HepG2 (cell line): Measurements from ENCODE around the gene CREG1. TPM values are rescaled to one million over a fixed set of nuclear protein-coding genes. Genes with fewer than 3 reads are reported as not detected.

Experiments
- ATAC-seq: fragments of 200-7000 bp; cut with Tn5 transposase; 3 replicates; pipeline ENCODE4 v1.9.1; 2020; ENCODE audit warnings: mild to moderate bottlenecking, moderate library complexity
- BruUV-seq: library from RNA; stranded (reverse); fragments of 400-500 nt; replicated peaks from 2 replicates; lab custom pipeline; 2021; lab: Mats Ljungman, UMichigan
- CTCF ChIA-PET: fragments of 300-600 bp; formaldehyde crosslinking; extraction: SDS; loops from one replicate; lab custom pipeline; 2021; ENCODE audit warnings: low total read pairs, inconsistent platforms, low intra/inter-chr PET ratio; lab: Yijun Ruan, JAX
- POLR2A ChIA-PET: fragments of 350-600 bp; sonication (Branson Sonifier 250); formaldehyde crosslinking; loops from one replicate; lab custom pipeline; 2020; ENCODE audit warnings: antibody characterized with exemption, inconsistent platforms; lab: Yijun Ruan, JAX
- DNase-seq: peaks from one replicate; pipeline ENCODE4 v3.0.0-alpha.2; 2015; ENCODE audit warnings: low spot score
- FAIRE-seq: peaks from 3 replicates; lab custom pipeline; 2011; peaks lifted over from hg19 to GRCh38; lab: Jason Lieb, UNC
- H2AFZ ChIP-seq: one replicate; pipeline ENCODE4 v1.6.1; 2011; ENCODE audit warnings: low read length, inconsistent platforms
- H3K27ac ChIP-seq: fragments of 300-600 bp; 3 replicates; pipeline ENCODE4 v1.8.0; 2011; ENCODE audit warnings: mixed run types, mild to moderate bottlenecking, mixed read lengths, low read length, inconsistent platforms; ENCODE audit not compliant: insufficient read depth; ENCODE audit errors: extremely low read length
- H3K27me3 ChIP-seq, 2 experiments: fragments of 200-600 bp in 1 of 2; 2 replicates in 1 of 2; 3 replicates in 1 of 2; pipeline versions ENCODE4 v1.6.0 to v1.8.0; 2011; ENCODE audit warnings: low read length in 2 of 2, mild to moderate bottlenecking in 2 of 2, moderate library complexity in 2 of 2, inconsistent platforms in 1 of 2; ENCODE audit not compliant: insufficient read depth in 2 of 2, control insufficient read depth in 1 of 2
- H3K36me3 ChIP-seq, 2 experiments: fragments of 200-600 bp in 1 of 2; replicated peaks in 1 of 2; 2 replicates in 1 of 2; 3 replicates in 1 of 2; pipeline versions ENCODE4 v1.5.1 to v1.8.0; 2011; ENCODE audit warnings: low read length in 2 of 2, inconsistent platforms in 1 of 2; ENCODE audit not compliant: insufficient read depth in 2 of 2, control insufficient read depth in 1 of 2
- H3K4me1 ChIP-seq: 2 replicates; pipeline ENCODE4 v1.5.1; 2012; ENCODE audit warnings: low read length, inconsistent platforms; ENCODE audit not compliant: insufficient read depth
- H3K4me2 ChIP-seq: 2 replicates; pipeline ENCODE4 v1.6.0; 2011; ENCODE audit warnings: low read depth, low read length, inconsistent platforms
- H3K4me3 ChIP-seq, 3 experiments: fragments of 200-600 bp in 1 of 3; sonication (generic), shearing (Covaris generic) in 1 of 3; replicated peaks in 1 of 3; 2 replicates each; pipeline ENCODE4 v1.5.1; 2011 to 2016; ENCODE audit warnings: low read length in 3 of 3, inconsistent platforms in 2 of 3, low read depth in 2 of 3, mild to moderate bottlenecking in 2 of 3, control low read depth in 1 of 3, mixed read lengths in 1 of 3; ENCODE audit not compliant: insufficient read depth in 1 of 3
- H3K79me2 ChIP-seq: one replicate; pipeline ENCODE4 v1.6.1; 2011; ENCODE audit warnings: low read length, inconsistent platforms; ENCODE audit not compliant: insufficient read depth
- H3K9ac ChIP-seq: 2 replicates; pipeline ENCODE4 v1.6.0; 2011; ENCODE audit warnings: mild to moderate bottlenecking, low read depth, low read length, inconsistent platforms; ENCODE audit not compliant: insufficient read depth
- H3K9me3 ChIP-seq: 2 replicates; pipeline ENCODE4 v1.5.1; 2012; ENCODE audit warnings: mild to moderate bottlenecking, low read length
- H4K20me1 ChIP-seq: 2 replicates; pipeline ENCODE4 v1.6.0; 2011; ENCODE audit warnings: inconsistent platforms, mild to moderate bottlenecking, low read length, moderate library complexity; ENCODE audit not compliant: insufficient read depth
- HMG20A ChIP-seq: IDR thresholded peaks from 2 replicates; pipeline ENCODE4 v1.6.1; 2016; ENCODE audit warnings: borderline replicate concordance
- IKZF1 ChIP-seq: fragments of 450-650 bp; IDR thresholded peaks from 2 replicates; pipeline ENCODE4 v1.7.1; 2016
- NCOR1 ChIP-seq: fragments of 200-600 bp; sonication (generic); IDR thresholded peaks from 2 replicates; pipeline ENCODE4 v1.7.0; 2017; ENCODE audit warnings: antibody characterized with exemption, low read length, borderline replicate concordance
- SAFB2 ChIP-seq: sonication (generic); formaldehyde crosslinking; IDR thresholded peaks from 2 replicates; pipeline ENCODE4 v1.5.1; 2020; ENCODE audit warnings: missing genetic modification reagents, low read depth, mild to moderate bottlenecking, borderline replicate concordance
- SIN3B ChIP-seq: fragments of 150-350 bp; IDR thresholded peaks from 2 replicates; pipeline ENCODE4 v1.6.1; 2014; ENCODE audit warnings: low read length
- STAG1 ChIP-seq: sonication (generic); formaldehyde crosslinking; IDR thresholded peaks from 2 replicates; pipeline ENCODE4 v1.4.0; 2020; ENCODE audit warnings: missing genetic modification reagents
- ZNF335 ChIP-seq: sonication (generic); formaldehyde crosslinking; IDR thresholded peaks from 2 replicates; pipeline ENCODE4 v1.4.0; 2020; ENCODE audit warnings: missing genetic modification reagents
- ZNF337 ChIP-seq: sonication (generic); formaldehyde crosslinking; IDR thresholded peaks from 2 replicates; pipeline ENCODE4 v1.5.1; 2020; ENCODE audit warnings: missing genetic modification reagents, low read depth, mild to moderate bottlenecking, borderline replicate concordance
- ZNF432 ChIP-seq: sonication (generic); formaldehyde crosslinking; IDR thresholded peaks from 2 replicates; pipeline ENCODE4 v1.5.0; 2020; ENCODE audit warnings: missing genetic modification reagents, mild to moderate bottlenecking, borderline replicate concordance
- ZNF589 ChIP-seq: sonication (generic); formaldehyde crosslinking; conservative IDR thresholded peaks from 2 replicates; pipeline ENCODE4 v1.8.0; 2022; ENCODE audit warnings: mild to moderate bottlenecking, moderate library complexity, missing genetic modification reagents
- ZNF878 ChIP-seq: sonication (generic); formaldehyde crosslinking; IDR thresholded peaks from 2 replicates; pipeline ENCODE4 v1.8.1; 2023; ENCODE audit warnings: mild to moderate bottlenecking, missing genetic modification reagents, moderate library complexity
- WGBS: methylation state at CpG from one replicate; pipeline ENCODE4 v1.1.6; 2017; ENCODE audit warnings: low lambda C conversion rate; 5-methylcytosine and 5-hydroxymethylcytosine counted together
- in situ Hi-C: cut with HindIII; loops from 2 replicates; pipeline ENCODE4 v1.10.0; 2017; ENCODE audit warnings: low pct_unique_long_range_greater_than_20kb; ENCODE audit not compliant: extremely low pct_ligation_motif_present
- intact Hi-C: fragments of 100-400 bp; cut with micrococcal nuclease; formaldehyde crosslinking; loops from one replicate; pipeline ENCODE4 v1.10.0; 2022; ENCODE audit not compliant: unreplicated experiment
- polyA plus RNA-seq, 8 experiments: library from polyadenylated mRNA; depleted of rRNA in 3 of 8; stranded (reverse) in 7 of 8; unstranded in 1 of 8; fragments of >200 nt; fragmentation: Illumina TruSeq in 4 of 8; extraction: Trizol in 4 of 8; gene quantifications; 2 replicates each; pipeline versions ENCODE4 v1.2.1 to v1.2.3, GENCODE V29; 2011 to 2016; ENCODE audit warnings: low read depth in 4 of 8, missing spikeins in 1 of 8, mixed read lengths in 1 of 8; ENCODE audit not compliant: insufficient read depth in 1 of 8
- total RNA-seq, 5 experiments: library from RNA; depleted of rRNA; stranded (reverse); fragments of >200 nt; fragmentation: Illumina TruSeq; extraction: Trizol; gene quantifications; 2 replicates each; pipeline ENCODE4 v1.2.3, GENCODE V29; 2016; ENCODE audit warnings: low read depth in 1 of 5
- TF ChIP-seq, protein P1 (sequence below): sonication (generic); formaldehyde crosslinking; conservative IDR thresholded peaks from 2 replicates; pipeline ENCODE4 v1.8.0; 2022; ENCODE audit warnings: missing genetic modification reagents

Gene CREG1
- total and polyA plus RNA-seq, 2 of the 13 experiments (the other 11 are each of a cell fraction or from before 2014, with no cell fraction given) = 31.3 to 33.5 TPM

DNA sequence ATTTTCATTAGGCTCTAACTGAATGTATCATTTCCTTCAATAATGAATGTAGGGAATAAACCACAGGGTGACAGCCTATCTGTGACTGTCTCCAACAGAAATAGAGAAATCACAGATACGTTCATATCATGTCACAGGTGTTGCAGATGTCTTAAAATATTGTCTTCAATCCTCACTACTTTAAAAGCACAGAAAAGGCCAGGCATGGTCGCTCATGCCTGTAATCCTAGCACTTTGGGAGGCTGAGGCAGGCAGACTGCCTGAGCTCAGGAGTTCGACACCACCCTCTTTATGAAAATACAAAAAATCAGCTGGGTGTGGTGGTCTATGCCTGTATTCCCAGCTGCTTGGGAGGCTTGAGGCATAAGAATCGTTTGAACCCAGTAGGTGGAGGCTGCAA is 8.2 kb downstream of the CREG1 start:
- BruUV-seq = no TSS peak

More for the DNA sequence above, 8.2 kb downstream of the CREG1 start:
- Histone ChIP-seq H3K27ac (no peak overlapping the region), H3K27me3 (no peaks in the 10 kb centered on the region), H3K4me2 (no peak overlapping the region), H3K9ac (no peak overlapping the region), H3K9me3 (no peaks in the 10 kb centered on the region), H4K20me1 (no peaks in the 10 kb centered on the region), H3K36me3 (0 out of 5 replicates have a peak, but pooled peaks cover 2 to 4% of the 10 kb centered on the region in 2 experiments)
- DNase-seq (no peak), ATAC-seq (no peak), FAIRE-seq (no peak)
- in situ Hi-C loops = loop anchor here (25.0 kb wide), 1 partner anchor 283 kb away; no protein-coding TSS in a partner anchor
- intact Hi-C loops = no loop called here
- no peak for TF ChIP-seq SAFB2 (CRISPR knock-in tag)
- no peak for TF ChIP-seq NCOR1
- TF ChIP-seq ZNF432 (CRISPR knock-in tag) = no peak
- TF ChIP-seq SIN3B = no peak
- no peak for TF ChIP-seq STAG1
- TF ChIP-seq ZNF335 = no peak
- TF ChIP-seq ZNF878 (CRISPR knock-in tag) = no peak
- no peak for TF ChIP-seq ZNF337 (CRISPR knock-in tag)
- TF ChIP-seq HMG20A (CRISPR knock-in tag) = no peak
- TF ChIP-seq IKZF1 = no peak
- no peak for TF ChIP-seq ZNF589 (CRISPR knock-in tag)
- TF ChIP-seq, protein P1, sequence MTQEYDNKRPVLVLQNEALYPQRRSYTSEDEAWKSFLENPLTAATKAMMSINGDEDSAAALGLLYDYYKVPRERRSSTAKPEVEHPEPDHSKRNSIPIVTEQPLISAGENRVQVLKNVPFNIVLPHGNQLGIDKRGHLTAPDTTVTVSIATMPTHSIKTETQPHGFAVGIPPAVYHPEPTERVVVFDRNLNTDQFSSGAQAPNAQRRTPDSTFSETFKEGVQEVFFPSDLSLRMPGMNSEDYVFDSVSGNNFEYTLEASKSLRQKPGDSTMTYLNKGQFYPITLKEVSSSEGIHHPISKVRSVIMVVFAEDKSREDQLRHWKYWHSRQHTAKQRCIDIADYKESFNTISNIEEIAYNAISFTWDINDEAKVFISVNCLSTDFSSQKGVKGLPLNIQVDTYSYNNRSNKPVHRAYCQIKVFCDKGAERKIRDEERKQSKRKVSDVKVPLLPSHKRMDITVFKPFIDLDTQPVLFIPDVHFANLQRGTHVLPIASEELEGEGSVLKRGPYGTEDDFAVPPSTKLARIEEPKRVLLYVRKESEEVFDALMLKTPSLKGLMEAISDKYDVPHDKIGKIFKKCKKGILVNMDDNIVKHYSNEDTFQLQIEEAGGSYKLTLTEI (CRISPR knock-in tag) = no peak
- TF ChIP-seq, all 625 proteins: peak for 0
- 75% methylated on average over 4 of the region's 4 CpGs for WGBS
- no peak overlapping the region for H3K4me3 ChIP-seq
- H2AFZ ChIP-seq = no peak overlapping the region
- CTCF ChIA-PET = no interaction called here
- no peaks in the 10 kb centered on the region for H3K79me2 ChIP-seq
- peaks cover 9% of the 10 kb centered on the region for H3K4me1 ChIP-seq
- POLR2A ChIA-PET = interaction anchor here (2.1 kb wide), 1 partner anchor 8 kb away, joined by 6 read pairs; the partner anchor contains the start of gene CREG1
